ENCODE data around the gene DENND1A. TPM values are rescaled to one million over a fixed set of nuclear protein-coding genes. Genes with fewer than 3 reads are reported as not detected.
A peak's percentile ranks its signal among the peaks of the same experiment; 100 is the strongest.
"Not testable (repeated sequence)": the region's sequence is repeated elsewhere in the genome, so short reads cannot be mapped to it uniquely, and the experiment has no call there.

Gene DENND1A
- total and polyA plus RNA-seq, 2 donors from 2014 or later, result 16.3 to 19.6 TPM

DNA sequence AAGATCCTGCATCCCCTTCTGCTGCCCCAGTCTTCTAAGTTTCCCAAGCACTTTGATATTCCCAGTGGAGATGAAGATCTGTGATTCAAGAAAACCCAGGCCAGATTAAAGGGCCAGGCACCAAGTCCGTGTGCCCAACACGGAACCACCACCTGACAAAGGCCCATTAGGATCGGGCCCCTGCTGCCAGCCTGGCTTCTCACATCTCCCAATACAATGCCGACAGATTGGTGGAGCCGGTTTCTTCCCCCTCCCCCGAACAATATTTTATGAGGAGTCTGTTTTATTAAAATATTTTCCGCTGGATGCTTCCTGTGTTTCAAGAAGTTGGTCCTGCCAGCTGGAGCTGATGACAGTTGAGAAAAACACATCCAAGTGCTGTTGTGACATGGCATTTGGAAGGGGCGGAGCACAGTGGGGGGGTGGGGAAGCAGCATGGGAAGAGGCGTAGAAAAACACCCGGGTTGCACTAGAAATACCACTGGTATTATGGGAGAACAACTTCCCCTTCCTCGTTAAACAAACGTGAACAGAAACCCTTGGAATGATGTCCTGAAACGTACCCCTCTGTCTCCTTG is 528.9 kb downstream of the DENND1A start:
- intact Hi-C loops (cut with DNase I), result no loop called here
- H3K27ac ChIP-seq (ENCODE audit: low read depth in 2 of 2, low read length in 2 of 2), result no peak overlapping the region
- no peaks in the 10 kb centered on the region for H3K36me3 ChIP-seq (ENCODE audit: control insufficient read depth in 2 of 3, insufficient read depth in 3 of 3, low read length in 3 of 3)
- no peaks in the 10 kb centered on the region for H3K9me3 ChIP-seq (ENCODE audit: control insufficient read depth in 2 of 3, insufficient read depth in 1 of 3, low read length in 3 of 3)
- TF ChIP-seq, protein P1, sequence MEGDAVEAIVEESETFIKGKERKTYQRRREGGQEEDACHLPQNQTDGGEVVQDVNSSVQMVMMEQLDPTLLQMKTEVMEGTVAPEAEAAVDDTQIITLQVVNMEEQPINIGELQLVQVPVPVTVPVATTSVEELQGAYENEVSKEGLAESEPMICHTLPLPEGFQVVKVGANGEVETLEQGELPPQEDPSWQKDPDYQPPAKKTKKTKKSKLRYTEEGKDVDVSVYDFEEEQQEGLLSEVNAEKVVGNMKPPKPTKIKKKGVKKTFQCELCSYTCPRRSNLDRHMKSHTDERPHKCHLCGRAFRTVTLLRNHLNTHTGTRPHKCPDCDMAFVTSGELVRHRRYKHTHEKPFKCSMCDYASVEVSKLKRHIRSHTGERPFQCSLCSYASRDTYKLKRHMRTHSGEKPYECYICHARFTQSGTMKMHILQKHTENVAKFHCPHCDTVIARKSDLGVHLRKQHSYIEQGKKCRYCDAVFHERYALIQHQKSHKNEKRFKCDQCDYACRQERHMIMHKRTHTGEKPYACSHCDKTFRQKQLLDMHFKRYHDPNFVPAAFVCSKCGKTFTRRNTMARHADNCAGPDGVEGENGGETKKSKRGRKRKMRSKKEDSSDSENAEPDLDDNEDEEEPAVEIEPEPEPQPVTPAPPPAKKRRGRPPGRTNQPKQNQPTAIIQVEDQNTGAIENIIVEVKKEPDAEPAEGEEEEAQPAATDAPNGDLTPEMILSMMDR (IDR thresholded peaks at IDR 0.05; ENCODE audit: borderline replicate concordance, extremely low read depth, insufficient read depth), result no peak
- H3K4me1 ChIP-seq (ENCODE audit: control insufficient read depth in 2 of 3, insufficient read depth in 2 of 3, low read depth in 1 of 3, low read length in 3 of 3), result no peaks in the 10 kb centered on the region
- no peak for FAIRE-seq
- H3K9ac ChIP-seq (ENCODE audit: low read length in 3 of 3), result no peak overlapping the region
- H3K27me3 ChIP-seq (ENCODE audit: control insufficient read depth, insufficient read depth, low read length), result no peaks in the 10 kb centered on the region
- no peak overlapping the region for H3K4me3 ChIP-seq (ENCODE audit: low read length in 3 of 3)
- no peak for DNase-seq

DNA sequence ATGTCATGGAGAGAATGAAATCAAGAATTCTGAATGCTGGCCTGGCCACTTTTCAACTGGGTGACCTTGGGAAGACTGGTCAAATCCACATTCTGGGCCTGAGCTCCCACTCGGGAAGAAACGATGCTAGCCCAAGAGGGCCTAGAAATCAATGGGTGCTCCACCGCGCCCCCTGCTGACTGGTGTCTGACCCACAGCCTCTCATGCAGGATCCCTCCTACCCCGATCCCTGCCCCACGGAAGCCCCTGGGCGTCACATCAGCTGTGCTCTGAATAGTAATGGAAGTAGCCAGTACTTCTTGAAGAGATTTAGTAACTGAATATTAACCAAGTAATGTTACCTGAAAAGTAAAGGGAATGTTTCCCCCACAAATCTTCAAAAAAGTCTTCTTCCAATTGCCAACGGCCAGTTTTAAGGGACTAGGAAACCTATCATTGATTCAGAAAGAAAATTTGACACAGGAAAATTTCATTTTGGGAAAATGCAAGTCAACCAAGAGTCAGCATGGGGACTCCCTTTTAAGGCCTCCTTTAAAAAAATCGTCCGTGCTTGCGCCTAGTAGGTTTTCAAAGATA is 530.0 kb downstream of the DENND1A start:
- Histone ChIP-seq H3K4me3 (ENCODE audit: low read length in 3 of 3) (no peak overlapping the region), H3K9ac (ENCODE audit: low read length in 3 of 3) (no peak overlapping the region), H3K36me3 (ENCODE audit: control insufficient read depth in 2 of 3, insufficient read depth in 3 of 3, low read length in 3 of 3) (no peaks in the 10 kb centered on the region), H3K9me3 (ENCODE audit: control insufficient read depth in 2 of 3, insufficient read depth in 1 of 3, low read length in 3 of 3) (no peaks in the 10 kb centered on the region), H3K27me3 (ENCODE audit: control insufficient read depth, insufficient read depth, low read length) (no peaks in the 10 kb centered on the region), H3K4me1 (ENCODE audit: control insufficient read depth in 2 of 3, insufficient read depth in 2 of 3, low read depth in 1 of 3, low read length in 3 of 3) (no peaks in the 10 kb centered on the region), H3K27ac (ENCODE audit: low read depth in 2 of 2, low read length in 2 of 2) (no peak overlapping the region)
- DNase-seq (no peak), FAIRE-seq (no peak)
- TF ChIP-seq, protein P1 (IDR thresholded peaks at IDR 0.05; ENCODE audit: borderline replicate concordance, extremely low read depth, insufficient read depth), result peak; percentile 22
- intact Hi-C loops (cut with DNase I), result no loop called here

DNA sequence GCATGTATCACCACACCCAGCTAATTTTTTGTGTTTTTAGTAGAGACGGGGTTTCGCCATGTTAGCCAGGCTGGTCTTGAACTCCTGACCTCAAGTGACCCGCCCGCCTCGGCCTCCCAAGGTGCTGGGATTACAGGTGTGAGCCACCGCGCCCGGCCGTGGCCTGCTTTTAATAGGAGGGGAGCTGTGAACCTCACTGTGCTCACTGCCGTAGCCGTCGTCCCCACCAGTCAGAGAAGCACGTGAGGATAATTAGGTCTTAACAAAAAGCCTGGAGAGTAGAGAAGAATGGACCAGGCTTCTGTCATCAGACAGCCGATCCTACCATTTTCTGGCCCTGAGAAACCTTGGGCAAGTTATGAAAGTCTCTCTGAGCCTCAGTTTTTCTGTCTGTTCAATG is 531.0 kb downstream of the DENND1A start:
- FAIRE-seq, result not testable (repeated sequence)

DNA sequence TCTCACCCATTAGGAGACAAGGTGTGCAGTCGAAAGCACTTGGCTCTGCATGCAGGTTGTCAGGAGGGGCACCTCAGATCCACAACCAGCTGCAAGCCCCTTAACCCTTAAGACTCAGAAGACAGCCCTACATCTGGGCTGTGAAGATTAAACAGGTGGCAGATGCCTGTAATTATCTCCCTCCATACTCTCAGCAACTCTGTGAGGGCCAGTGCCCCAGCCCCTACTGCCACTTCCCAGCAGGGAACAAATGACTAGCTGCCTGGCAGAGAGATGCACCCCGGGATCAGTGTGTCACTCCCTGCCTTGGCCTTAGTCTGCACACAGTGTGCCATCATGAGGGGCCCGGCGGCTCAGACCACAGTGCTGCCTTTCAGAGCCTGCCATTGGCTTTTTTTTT is 532.0 kb downstream of the DENND1A start:
- Histone ChIP-seq H3K4me3 (ENCODE audit: low read length in 3 of 3) (no peak overlapping the region), H3K9ac (ENCODE audit: low read length in 3 of 3) (no peak overlapping the region), H3K36me3 (ENCODE audit: control insufficient read depth in 2 of 3, insufficient read depth in 3 of 3, low read length in 3 of 3) (no peaks in the 10 kb centered on the region), H3K27me3 (ENCODE audit: control insufficient read depth, insufficient read depth, low read length) (no peaks in the 10 kb centered on the region), H3K4me1 (ENCODE audit: control insufficient read depth in 2 of 3, insufficient read depth in 2 of 3, low read depth in 1 of 3, low read length in 3 of 3) (no peaks in the 10 kb centered on the region), H3K9me3 (ENCODE audit: control insufficient read depth in 2 of 3, insufficient read depth in 1 of 3, low read length in 3 of 3) (peaks cover 0 to 2% (median 0%) of the 10 kb centered on the region in 3 donors), H3K27ac (ENCODE audit: low read depth in 2 of 2, low read length in 2 of 2) (no peak overlapping the region)
- FAIRE-seq (no peak), DNase-seq (no peak)
- TF ChIP-seq, protein P1 (IDR thresholded peaks at IDR 0.05; ENCODE audit: borderline replicate concordance, extremely low read depth, insufficient read depth), result no peak
- intact Hi-C loops (cut with DNase I), result no loop called here

More for the DNA sequence above, 531.0 kb downstream of the DENND1A start:
- H3K27me3 ChIP-seq (ENCODE audit: control insufficient read depth, insufficient read depth, low read length); H3K9ac ChIP-seq (ENCODE audit: low read length in 3 of 3); DNase-seq; H3K27ac ChIP-seq (ENCODE audit: low read depth in 2 of 2, low read length in 2 of 2); H3K9me3 ChIP-seq (ENCODE audit: control insufficient read depth in 2 of 3, insufficient read depth in 1 of 3, low read length in 3 of 3); H3K4me3 ChIP-seq (ENCODE audit: low read length in 3 of 3); intact Hi-C loops (cut with DNase I); H3K4me1 ChIP-seq (ENCODE audit: control insufficient read depth in 2 of 3, insufficient read depth in 2 of 3, low read depth in 1 of 3, low read length in 3 of 3); H3K36me3 ChIP-seq (ENCODE audit: control insufficient read depth in 2 of 3, insufficient read depth in 3 of 3, low read length in 3 of 3): not testable (repeated sequence)

Measured in kidney (tissue), 14 donors.